B cell (primary cell): ENCODE measurements around the gene KCTD2. TPM values are rescaled to one million over a fixed set of nuclear protein-coding genes. Genes with fewer than 3 reads are reported as not detected.

Experiments
- ATAC-seq: fragments of 200-7000 bp; cut with Tn5 transposase; one replicate; pipeline ENCODE4 v1.10.0; 2021; ENCODE audit warnings: low read depth, mild to moderate bottlenecking, moderate number of reproducible peaks, moderate library complexity
- CTCF ChIA-PET: fragments of 350-600 bp; sonication (Branson Sonifier 250); formaldehyde crosslinking; loops from one replicate; lab custom pipeline; 2021; ENCODE audit warnings: antibody characterized with exemption, inconsistent platforms; lab: Charles Lee
- POLR2A ChIA-PET: fragments of 350-600 bp; sonication (Branson Sonifier 250); formaldehyde crosslinking; loops from one replicate; lab custom pipeline; 2021; ENCODE audit warnings: antibody characterized with exemption; lab: Charles Lee
- DNase-seq: peaks from one replicate; pipeline ENCODE4 v3.0.0; 2013
- H2AFZ ChIP-seq: 2 replicates; pipeline ENCODE4 v1.6.1; 2012; ENCODE audit warnings: mild to moderate bottlenecking, low read depth, low read length; ENCODE audit not compliant: insufficient read depth, poor library complexity, severe bottlenecking
- H3K27ac ChIP-seq, 2 donors: 1 replicate in 1 of 2; 2 replicates in 1 of 2; pipeline ENCODE4 v1.5.1; 2012 to 2013; ENCODE audit warnings: low read length in 2 of 2, mild to moderate bottlenecking in 2 of 2, moderate library complexity in 1 of 2
- H3K27me3 ChIP-seq, 4 experiments: fragments of 200-600 bp in 1 of 4; sonication (generic) in 1 of 4; replicated peaks in 1 of 4; 1 replicate in 2 of 4; 2 replicates in 2 of 4; pipeline versions ENCODE4 v1.6.1 to v1.7.0; 2013 to 2016; ENCODE audit warnings: low read length in 3 of 4, mild to moderate bottlenecking in 2 of 4, mixed read lengths in 1 of 4, moderate library complexity in 1 of 4; ENCODE audit not compliant: insufficient read depth in 4 of 4, control insufficient read depth in 3 of 4; ENCODE audit errors: control extremely low read depth in 1 of 4
- H3K36me3 ChIP-seq, 2 experiments: replicated peaks in 1 of 2; 1 replicate in 1 of 2; 2 replicates in 1 of 2; pipeline versions ENCODE4 v1.6.1 to v1.7.1; 2013; ENCODE audit warnings: low read length in 1 of 2; ENCODE audit not compliant: insufficient read depth in 2 of 2, control insufficient read depth in 1 of 2; ENCODE audit errors: control extremely low read depth in 1 of 2, extremely low read depth in 1 of 2
- H3K4me1 ChIP-seq, 2 donors: fragments of 200-600 bp in 1 of 2; sonication (generic) in 1 of 2; 1 replicate in 1 of 2; 2 replicates in 1 of 2; pipeline versions ENCODE4 v1.5.1 to v1.6.1; 2013 to 2017; ENCODE audit warnings: low read length in 2 of 2; ENCODE audit not compliant: control insufficient read depth in 2 of 2, insufficient read depth in 2 of 2
- H3K4me2 ChIP-seq: replicated peaks from 2 replicates; pipeline ENCODE3; 2012; ENCODE audit warnings: mild to moderate bottlenecking, low read depth, low read length; ENCODE audit not compliant: poor library complexity, severe bottlenecking
- H3K4me3 ChIP-seq, 5 experiments: fragments of 200-600 bp in 1 of 5; sonication (generic) in 1 of 5; 1 replicate in 3 of 5; 2 replicates in 2 of 5; pipeline versions ENCODE4 v1.5.1 to v1.7.0; 2011 to 2016; ENCODE audit warnings: low read length in 4 of 5, mild to moderate bottlenecking in 4 of 5, low read depth in 2 of 5, control low read depth in 1 of 5, moderate library complexity in 1 of 5; ENCODE audit not compliant: insufficient read depth in 1 of 5; ENCODE audit errors: control extremely low read depth in 1 of 5, extremely low read depth in 1 of 5
- H3K79me2 ChIP-seq: fragments of 200-600 bp; sonication (generic); one replicate; pipeline ENCODE4 v1.6.0; 2016; ENCODE audit warnings: low read length; ENCODE audit not compliant: control insufficient read depth, insufficient read depth
- H3K9ac ChIP-seq: fragments of 200-600 bp; sonication (generic); 2 replicates; pipeline ENCODE4 v1.6.1; 2017; ENCODE audit warnings: mild to moderate bottlenecking, low read length, moderate library complexity
- H3K9me3 ChIP-seq, 3 donors: one replicate each; pipeline versions ENCODE4 v1.6.1 to v1.7.1; 2013; ENCODE audit warnings: low read length in 2 of 3; ENCODE audit not compliant: control insufficient read depth in 2 of 3, insufficient read depth in 1 of 3; ENCODE audit errors: control extremely low read depth in 1 of 3
- H4K20me1 ChIP-seq: 2 replicates; pipeline ENCODE4 v1.6.0; 2012; ENCODE audit warnings: mild to moderate bottlenecking, low read length; ENCODE audit not compliant: insufficient read depth, control insufficient read depth, poor library complexity, severe bottlenecking
- H3K27ac Mint-ChIP-seq: one replicate; pipeline ENCODE4 v1.8.0; 2021; ENCODE audit warnings: mixed read lengths
- H3K27me3 Mint-ChIP-seq: one replicate; pipeline ENCODE4 v1.8.0; 2021; ENCODE audit warnings: mixed read lengths
- H3K4me1 Mint-ChIP-seq: one replicate; pipeline ENCODE4 v1.8.0; 2021; ENCODE audit warnings: mixed read lengths
- H3K4me3 Mint-ChIP-seq: one replicate; pipeline ENCODE4 v1.8.0; 2021; ENCODE audit warnings: mixed read lengths
- H3K9me3 Mint-ChIP-seq: one replicate; pipeline ENCODE4 v1.8.0; 2022; ENCODE audit warnings: mixed read lengths; ENCODE audit not compliant: insufficient read depth
- CTCF ChIP-seq: fragments of 200-600 bp; IDR thresholded peaks from one replicate; pipeline ENCODE4 v1.8.0; 2022; ENCODE audit warnings: antibody characterized with exemption, mild to moderate bottlenecking
- EZH2 ChIP-seq: IDR thresholded peaks from 2 replicates; pipeline ENCODE4 v1.6.1; 2012; ENCODE audit warnings: borderline replicate concordance, low read depth, mild to moderate bottlenecking, moderate library complexity, low read length; ENCODE audit not compliant: insufficient read depth, poor library complexity, severe bottlenecking
- WGBS: methylation state at CpG from one replicate; pipeline ENCODE4 v1.1.5; 2013; ENCODE audit warnings: missing lambda C conversion rate; ENCODE audit not compliant: insufficient coverage; 5-methylcytosine and 5-hydroxymethylcytosine counted together
- intact Hi-C: fragments of 100-400 bp; cut with micrococcal nuclease; formaldehyde crosslinking; loops from one replicate; pipeline ENCODE4 v1.10.0; 2022
- polyA plus RNA-seq: library from polyadenylated mRNA; depleted of rRNA; stranded (reverse); fragments of >200 nt; gene quantifications from 2 replicates; pipeline ENCODE4 v1.2.3, GENCODE V29; 2012
- total RNA-seq, 2 donors: library from RNA; stranded (reverse); fragments of 120-200 nt in 1 of 2; gene quantifications; 1 replicate in 1 of 2; 2 replicates in 1 of 2; pipeline versions ENCODE4 v1.2.3 to v1.2.4, GENCODE V29; 2013 to 2022

The KCTD2 gene
- total and polyA plus RNA-seq, 2 donors (not counting 1 experiment from before 2014, with no cell fraction given), result 15.7 to 23.2 TPM

GRCh38 chr17:75108193-75108592, 61.2 kb downstream of the KCTD2 start:
- ChIA-PET CTCF (interaction anchor here (0.7 to 3.0 kb wide), 2 partner anchors 93 to 480 kb away, joined by 3 to 7 read pairs; no protein-coding TSS in a partner anchor), POLR2A (interaction anchor here (0.5 to 0.9 kb wide), 3 partner anchors 48 to 112 kb away, joined by 3 to 4 read pairs (median 3); no protein-coding TSS in a partner anchor)
- peaks cover 18 to 20% of the 10 kb centered on the region in 2 donors for H3K4me1 ChIP-seq
- H3K9ac ChIP-seq, result no peak overlapping the region
- H3K27me3 Mint-ChIP-seq, result no peaks in the 10 kb centered on the region
- TF ChIP-seq CTCF, result no peak
- no peak for TF ChIP-seq EZH2
- H3K4me1 Mint-ChIP-seq, result peaks cover 27% of the 10 kb centered on the region
- no peak overlapping the region for H3K4me2 ChIP-seq
- no peaks in the 10 kb centered on the region for H4K20me1 ChIP-seq
- intact Hi-C loops, result loop anchor here (2.0 kb wide), 1 partner anchor 47 kb away; the partner anchor contains the start of gene JPT1
- ATAC-seq (no peak), DNase-seq (no peak)
- peaks cover 0 to 2% (median 0%) of the 10 kb centered on the region in 4 experiments for H3K27me3 ChIP-seq
- H3K79me2 ChIP-seq, result peaks cover 6% of the 10 kb centered on the region
- H3K9me3 Mint-ChIP-seq, result no peaks in the 10 kb centered on the region
- no peaks in the 10 kb centered on the region for H3K36me3 ChIP-seq
- no peak overlapping the region for H3K4me3 ChIP-seq
- no peak overlapping the region for H3K27ac ChIP-seq
- no peak overlapping the region for H2AFZ ChIP-seq
- H3K4me3 Mint-ChIP-seq, result peak overlapping the region; percentile 90
- no peaks in the 10 kb centered on the region for H3K9me3 ChIP-seq
- no CpG with 5 or more reads among the region's 2 CpGs for WGBS
- H3K27ac Mint-ChIP-seq, result no peak overlapping the region

GRCh38 chr17:75109046-75109406, 62.0 kb downstream of the KCTD2 start:
- H3K4me1 ChIP-seq, result peaks cover 22 to 24% of the 10 kb centered on the region in 2 donors
- no peaks in the 10 kb centered on the region for H3K9me3 ChIP-seq
- ChIA-PET POLR2A (interaction anchor here (0.5 to 2.8 kb wide), 4 partner anchors 22 to 96 kb away, joined by 3 to 8 read pairs (median 4); partner anchors contain the start of genes MRPL58, NT5C and NUP85), CTCF (interaction anchor here (0.5 to 11.4 kb wide), 7 partner anchors 19 to 181 kb away, joined by 3 to 373 read pairs (median 74); partner anchors contain the start of genes NT5C and NUP85)
- H3K36me3 ChIP-seq, result no peaks in the 10 kb centered on the region
- WGBS, result 3% methylated on average over 22 of the region's 22 CpGs
- peaks cover 26% of the 10 kb centered on the region for H3K4me1 Mint-ChIP-seq
- peak overlapping the region; percentile 98 for H3K4me2 ChIP-seq
- peaks cover 0 to 2% (median 0%) of the 10 kb centered on the region in 4 experiments for H3K27me3 ChIP-seq
- intact Hi-C loops, result loop anchor here (1.0 to 2.0 kb wide), 4 partner anchors 32 to 129 kb away; partner anchors contain the start of genes JPT1 and KCTD2
- peak overlapping the region; percentile 90 for H3K4me3 Mint-ChIP-seq
- DNase-seq (peak; percentile 58), ATAC-seq (no peak)
- H3K27ac ChIP-seq, result no peak overlapping the region
- peak overlapping the region; percentile 80 to 94 (median 84) for H3K4me3 ChIP-seq
- H3K9ac ChIP-seq, result peak overlapping the region; percentile 76
- peak overlapping the region; percentile 93 for H2AFZ ChIP-seq
- no peaks in the 10 kb centered on the region for H3K27me3 Mint-ChIP-seq
- no peaks in the 10 kb centered on the region for H3K9me3 Mint-ChIP-seq
- H3K27ac Mint-ChIP-seq, result peak overlapping the region; percentile 56
- H4K20me1 ChIP-seq, result no peaks in the 10 kb centered on the region
- peaks cover 8% of the 10 kb centered on the region for H3K79me2 ChIP-seq
- TF ChIP-seq EZH2 (no peak), CTCF (no peak)
